SKM-1 (cell line): ENCODE results near the gene FKBP1A.
A peak's percentile ranks its signal among the peaks of the same experiment; 100 is the strongest.

Experiments used
- DNase-seq: peaks from one replicate; lab custom pipeline; 2025; ENCODE audit not compliant: unreplicated experiment; lab: John Stamatoyannopoulos, UW

Gene FKBP1A

DNA sequence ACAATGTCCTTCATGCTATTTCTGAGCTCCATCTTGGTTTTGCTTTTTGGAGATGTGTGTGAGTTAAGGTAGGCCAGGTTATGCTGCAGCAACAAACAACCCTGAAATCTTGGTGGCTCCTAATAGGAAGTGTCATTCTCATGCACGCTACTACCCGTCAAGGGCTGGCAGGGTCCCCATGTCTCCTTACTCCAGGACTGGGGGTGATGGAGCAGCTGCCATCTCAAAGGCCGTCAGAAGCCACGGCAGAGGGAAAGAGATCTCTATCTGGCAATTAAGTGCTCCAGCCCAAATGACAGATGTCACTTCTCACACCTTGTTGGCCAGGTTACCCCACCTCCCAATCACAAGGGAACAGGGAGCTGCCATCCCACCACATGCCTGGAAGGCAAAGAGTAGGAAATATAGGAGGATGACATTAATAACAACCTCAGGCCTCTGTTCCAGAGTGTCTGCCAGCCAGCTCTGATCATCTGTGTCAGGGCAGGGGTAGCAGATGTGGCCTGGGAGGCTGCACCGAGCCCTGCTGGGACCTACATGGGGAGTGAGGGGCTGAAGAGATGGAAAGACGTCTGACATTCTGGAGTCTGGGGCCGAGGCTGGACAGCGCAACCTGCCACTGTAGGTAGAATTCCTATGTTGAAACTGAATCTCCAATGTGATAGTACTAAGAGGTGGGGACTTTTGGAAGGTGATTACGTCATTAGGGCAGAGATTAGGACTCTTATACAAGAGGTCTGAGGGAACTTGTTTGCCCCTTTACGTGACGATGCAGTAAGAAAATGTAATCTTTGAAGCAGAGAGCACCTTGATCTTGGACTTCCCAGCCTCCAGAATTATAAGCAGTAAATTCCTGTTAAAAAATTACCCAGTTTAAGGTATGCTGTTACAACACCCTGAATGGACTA is 59.1 kb downstream of the FKBP1A start:
- no peak for DNase-seq

DNA sequence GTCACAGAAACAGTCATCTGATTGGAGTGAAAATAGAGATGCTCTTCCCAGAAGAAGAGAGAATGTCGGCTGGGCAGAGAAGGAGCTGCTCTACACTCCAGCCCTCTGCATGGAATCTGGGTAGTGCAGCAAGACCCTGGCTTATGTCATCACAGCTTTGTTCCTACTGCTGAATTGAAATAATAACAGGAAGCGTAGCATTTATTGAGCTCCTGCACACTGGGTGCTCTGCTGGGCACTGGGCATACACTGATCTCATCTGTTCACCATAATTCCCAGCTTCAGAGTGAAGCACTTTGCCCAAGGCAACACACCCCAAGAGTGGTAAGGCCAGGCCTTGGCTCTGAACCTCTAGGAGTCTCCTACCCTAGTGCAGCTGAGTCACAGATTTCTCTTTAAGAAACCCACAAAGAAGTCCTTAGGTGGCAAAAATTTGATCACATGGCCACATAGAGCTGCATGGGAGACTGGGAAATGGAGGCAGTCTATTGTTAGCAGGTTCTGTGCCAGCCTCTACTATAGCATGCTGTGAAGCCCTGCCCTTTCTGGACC is 60.0 kb downstream of the FKBP1A start:
- DNase-seq = no peak

DNA sequence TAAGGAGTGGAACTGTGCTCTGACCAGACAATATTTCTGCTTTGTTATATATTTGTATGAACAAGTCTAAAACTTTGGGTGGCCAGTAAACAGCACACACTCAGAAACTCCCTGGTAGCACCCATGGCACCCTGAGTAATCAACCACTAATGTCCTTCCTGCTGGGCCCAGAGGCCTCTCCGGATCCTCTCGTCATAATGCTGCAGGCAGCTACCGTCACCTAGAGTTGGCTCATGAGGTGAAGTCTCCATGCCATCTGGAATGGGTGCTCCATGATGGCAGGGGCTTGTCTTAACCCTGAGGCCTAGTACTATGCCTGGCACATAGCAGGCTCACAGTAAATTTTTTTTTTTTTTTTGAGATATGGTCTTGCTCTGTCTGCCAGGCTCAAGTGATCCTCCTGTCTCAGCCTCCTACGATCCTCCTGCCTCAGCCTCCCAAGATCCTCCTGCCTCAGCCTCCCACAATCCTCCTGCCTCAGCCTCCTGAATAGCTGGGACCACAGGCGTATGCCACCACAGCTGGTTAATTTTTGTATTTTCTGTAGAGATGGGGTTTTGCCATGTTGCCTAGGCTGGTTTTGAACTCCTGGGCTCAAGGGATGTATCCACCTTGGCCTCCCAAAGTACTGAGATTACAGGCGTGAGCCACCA is 60.9 kb downstream of the FKBP1A start:
- DNase-seq = no peak

DNA sequence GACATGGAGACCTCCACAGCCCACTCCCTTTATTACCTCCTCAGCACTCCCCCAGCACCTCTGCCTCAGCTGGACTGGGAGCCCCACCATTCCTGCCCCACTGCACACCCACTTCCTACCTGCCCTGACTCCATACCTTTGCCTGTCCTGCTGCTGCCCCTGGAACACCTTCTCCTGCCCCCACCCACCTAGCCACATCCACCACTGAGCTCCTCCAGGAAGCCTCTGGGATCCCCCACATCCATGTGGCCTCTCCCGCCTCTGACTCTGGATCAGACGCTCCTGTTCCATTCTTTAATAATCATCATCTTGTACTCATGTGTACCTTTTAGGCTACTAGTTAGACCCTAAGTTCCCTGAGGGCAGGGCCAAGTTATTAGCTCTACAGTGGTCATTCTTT is 61.8 kb downstream of the FKBP1A start:
- no peak for DNase-seq

DNA sequence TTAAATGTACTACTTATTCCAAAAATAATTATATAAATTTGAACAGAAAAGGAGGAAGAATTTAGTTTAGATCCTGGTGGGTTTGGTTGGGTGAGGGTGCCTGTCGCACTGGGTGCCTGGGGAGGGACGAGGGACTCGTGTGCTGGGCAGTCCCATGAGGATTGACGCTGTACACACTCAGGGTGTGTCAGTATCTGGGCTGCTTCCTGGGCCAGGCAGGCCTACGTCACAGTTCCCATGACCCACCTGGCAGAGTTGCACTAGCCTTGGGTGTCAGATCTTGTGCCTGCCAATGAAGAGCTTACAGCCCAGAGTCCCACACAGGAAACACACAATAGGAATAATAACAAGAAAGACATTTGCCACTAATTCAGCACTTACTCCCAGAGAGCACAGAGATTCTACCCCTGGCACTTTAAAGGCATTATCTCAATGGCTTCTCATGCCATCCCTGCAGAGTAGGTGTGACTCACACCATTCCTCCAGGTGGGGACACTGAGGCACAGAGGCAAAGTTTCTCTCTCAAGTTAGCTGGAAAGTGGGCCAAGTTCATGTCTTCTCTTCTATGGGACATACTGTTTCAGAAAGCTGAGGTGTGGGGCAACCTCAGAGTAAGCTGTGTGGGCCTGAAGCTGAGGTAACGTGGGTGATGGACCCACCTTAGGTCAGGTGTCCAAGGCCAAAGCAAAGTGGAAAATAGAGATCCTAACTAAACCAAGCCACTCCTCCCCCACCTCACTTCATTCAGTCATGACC is 62.6 kb downstream of the FKBP1A start:
- no peak for DNase-seq

DNA sequence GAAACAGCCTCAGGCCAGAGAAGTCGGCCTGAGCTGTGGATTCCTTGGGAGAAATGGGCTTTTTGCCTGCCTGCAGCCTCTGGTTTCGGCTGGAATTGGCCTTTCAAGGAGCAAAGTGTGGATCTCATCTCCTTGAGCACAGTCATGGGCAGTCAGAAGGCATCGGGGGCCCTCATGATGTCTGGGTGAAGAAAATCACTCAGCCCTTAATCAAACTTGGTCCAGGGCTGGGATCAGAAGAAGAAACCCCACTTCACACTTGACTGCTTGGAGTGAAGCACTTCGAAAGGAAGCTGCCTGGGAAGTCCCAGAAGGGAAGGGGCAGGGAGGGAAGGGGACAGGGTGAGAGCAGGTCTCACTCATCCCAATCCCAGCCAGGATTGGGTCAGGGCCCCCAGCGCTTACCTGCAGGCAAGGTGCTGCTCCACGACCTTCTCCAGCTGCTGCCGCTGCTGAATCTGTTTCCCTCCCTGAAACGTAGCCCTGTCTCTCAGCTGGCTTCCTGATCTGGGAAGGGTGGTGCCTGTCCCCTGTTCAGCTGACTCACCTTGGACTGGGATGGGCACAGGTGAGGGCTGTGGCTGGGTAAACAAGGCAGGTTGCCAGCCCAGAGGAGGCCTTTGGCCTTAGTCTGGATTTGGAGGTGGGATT is 64.0 kb downstream of the FKBP1A start, which contains the start of gene SDCBP2:
TSS of gene SDCBP2 (minus strand) at position 460 of the 651 bp plus-strand sequence. CDS start 8,723 bp downstream, outside the sequence.
- DNase-seq = no peak

DNA sequence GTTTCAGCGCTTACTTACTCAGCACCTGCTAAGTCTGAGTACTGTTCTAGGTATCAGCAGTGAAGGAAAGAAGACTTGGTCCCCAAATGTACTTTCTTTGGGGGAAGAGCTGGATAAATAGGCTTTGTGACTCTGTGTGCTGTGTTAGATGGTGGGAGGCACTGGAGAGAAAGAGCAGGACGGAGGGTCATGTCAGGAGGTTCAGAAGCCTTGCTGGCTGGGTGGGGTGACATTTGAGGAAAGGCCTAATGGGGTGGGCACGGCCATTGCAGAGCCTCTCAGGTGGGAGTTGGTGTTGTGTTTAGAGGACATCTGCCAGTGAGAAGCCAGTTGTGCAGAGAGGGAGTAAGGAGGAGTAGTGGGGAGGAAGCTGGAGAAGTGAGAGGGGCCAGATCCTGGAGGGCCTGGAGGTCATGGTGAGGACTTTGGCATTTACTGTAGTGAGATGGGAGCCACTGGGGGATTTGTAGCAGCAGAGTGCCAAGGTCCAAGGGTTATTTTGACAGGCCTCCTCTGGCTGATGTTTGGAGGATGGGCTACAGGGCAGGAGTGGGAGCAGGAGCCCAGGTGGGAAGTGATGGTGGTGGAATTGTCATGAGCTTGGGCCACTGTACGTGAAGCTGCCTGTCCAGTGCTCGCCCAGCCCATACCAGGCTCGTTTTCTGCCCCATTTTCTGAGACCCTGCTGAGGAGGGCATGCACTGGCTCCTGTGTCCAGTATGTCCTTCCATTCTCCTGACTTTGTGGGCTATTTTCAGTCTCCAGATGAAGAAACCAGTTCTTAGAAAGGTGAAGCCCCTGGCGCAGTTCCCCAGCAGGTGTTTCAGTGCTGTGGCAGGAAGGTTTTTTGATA is 64.8 kb downstream of the FKBP1A start:
- no peak for DNase-seq

DNA sequence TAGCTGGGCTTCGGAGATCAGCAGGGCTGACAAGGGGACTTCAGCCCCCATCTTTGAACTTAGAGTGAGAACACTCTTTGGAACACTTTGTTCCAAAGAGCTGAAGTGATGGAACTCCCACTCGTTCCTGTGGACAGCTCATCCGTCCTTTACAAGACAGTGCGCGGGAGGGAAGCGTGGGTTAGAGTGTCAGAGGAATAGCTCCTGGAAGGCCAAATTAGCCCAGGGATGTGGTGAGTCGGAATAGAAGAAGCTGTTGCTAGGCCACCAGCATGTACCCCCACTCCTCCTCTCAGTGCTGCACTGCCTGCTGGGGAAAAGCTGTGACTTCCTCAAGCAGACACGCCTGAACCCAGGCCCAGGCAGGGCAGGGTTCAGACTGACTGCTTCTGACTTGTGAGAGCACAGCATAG is 65.6 kb downstream of the FKBP1A start:
- no peak for DNase-seq

DNA sequence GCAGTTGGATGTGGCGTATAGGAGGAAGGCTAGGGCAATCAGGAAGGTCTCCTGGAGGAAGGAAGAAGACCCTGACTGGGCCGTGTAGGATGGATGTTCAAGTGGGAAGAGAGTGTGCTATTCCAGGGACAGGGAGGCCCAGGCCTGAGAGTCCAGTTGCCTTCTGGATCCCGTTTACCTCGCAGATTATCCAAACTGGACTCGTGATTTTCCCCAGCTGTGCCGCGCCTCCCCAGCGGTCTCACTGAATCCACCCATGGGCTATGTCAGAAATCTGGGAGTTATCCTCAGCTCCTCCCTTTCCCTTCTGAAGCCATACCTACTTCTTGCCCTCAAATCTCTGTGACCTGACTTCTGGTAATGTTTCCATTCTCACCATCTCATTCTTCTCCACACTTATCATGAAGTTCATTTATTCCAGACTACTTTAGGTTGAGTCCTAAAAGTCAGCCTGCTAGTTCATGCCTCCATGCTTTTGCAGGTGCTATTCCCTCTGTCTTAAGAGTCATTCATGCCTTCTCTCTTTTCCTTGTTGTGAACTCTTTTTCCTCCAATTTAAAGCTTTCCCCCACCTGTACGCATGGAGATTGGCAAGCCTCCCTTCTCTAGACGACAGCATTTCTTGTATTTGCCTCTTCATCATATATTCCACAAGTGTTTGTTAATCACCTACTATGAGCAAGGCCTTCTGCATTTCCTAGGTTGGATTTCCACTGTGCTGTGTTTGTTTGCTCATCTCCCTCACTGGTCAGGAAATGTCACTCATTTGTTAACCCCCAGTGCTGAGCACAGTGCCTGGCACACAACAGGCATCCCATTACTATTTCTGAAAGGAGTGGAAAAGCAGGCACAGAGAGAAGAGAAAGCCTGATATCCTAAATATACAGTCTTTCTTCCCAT is 66.6 kb downstream of the FKBP1A start:
- DNase-seq = no peak

DNA sequence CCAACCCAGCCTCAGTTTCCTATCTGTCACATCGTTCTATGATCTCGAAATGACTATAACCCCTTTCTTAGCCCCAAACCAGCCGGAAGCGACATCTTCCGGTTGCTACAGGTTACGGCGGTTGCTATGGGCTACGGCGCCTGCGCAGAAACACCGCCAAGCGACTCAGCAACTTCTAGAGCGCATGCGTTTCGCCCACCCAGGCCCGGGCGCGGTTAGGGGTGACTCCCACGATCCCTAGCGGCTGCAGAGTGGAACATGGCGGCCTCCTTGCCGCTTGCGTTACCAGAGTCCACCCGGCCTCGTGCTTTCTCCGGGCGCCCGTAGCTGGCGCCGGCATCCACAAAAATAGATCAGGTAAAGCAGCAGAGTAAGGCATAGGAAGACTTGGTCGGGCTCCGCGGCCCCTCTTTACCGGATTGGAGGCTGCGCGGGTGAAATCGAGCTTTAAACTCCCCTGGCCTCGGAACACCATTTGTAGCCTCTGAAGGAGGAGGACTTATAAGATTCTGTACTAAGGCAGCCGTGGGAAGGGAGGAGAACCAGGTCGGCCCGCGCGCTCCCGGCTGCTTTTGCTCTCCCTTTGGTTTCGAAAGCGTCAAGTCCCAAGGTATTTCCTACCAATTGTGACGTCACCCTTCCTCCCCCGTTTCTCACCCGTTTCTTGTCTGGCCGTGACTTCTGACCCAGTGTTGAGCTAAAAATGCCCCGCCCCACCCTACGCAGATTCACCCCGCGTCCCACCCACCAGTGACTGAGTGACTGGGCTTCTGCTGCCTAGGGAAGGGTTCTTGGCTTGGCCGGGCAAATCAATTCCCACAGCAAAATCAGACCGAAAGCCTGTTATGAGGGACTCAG is 67.5 kb downstream of the FKBP1A start:
- DNase-seq = peak; percentile 42

DNA sequence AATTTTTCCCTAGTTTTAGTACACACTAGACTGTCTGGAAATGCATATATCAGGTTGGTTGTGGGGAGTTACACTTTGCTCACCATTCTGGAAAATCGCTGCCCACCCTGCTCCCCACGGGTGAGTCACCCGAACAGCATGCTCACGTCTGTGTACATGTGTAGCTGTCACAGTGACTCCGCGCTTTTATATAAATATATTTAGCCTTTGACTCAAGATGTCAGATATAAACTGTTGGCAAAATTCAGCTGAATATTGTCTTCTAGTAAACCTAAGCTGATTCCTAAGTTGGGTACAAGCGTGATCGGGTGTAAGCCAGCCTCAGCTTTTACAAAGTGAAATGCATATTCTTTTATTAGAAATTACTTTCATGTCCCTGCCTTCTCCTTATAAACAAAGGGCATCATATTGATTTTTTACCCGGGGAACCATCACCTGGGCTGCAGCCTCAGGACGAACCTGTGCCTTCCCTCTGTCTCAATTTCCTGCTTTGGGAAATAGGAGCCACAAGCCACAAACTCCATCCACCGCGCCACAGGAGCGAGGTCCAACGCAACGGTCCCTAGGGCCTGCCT is 68.2 kb downstream of the FKBP1A start:
- DNase-seq = no peak

DNA sequence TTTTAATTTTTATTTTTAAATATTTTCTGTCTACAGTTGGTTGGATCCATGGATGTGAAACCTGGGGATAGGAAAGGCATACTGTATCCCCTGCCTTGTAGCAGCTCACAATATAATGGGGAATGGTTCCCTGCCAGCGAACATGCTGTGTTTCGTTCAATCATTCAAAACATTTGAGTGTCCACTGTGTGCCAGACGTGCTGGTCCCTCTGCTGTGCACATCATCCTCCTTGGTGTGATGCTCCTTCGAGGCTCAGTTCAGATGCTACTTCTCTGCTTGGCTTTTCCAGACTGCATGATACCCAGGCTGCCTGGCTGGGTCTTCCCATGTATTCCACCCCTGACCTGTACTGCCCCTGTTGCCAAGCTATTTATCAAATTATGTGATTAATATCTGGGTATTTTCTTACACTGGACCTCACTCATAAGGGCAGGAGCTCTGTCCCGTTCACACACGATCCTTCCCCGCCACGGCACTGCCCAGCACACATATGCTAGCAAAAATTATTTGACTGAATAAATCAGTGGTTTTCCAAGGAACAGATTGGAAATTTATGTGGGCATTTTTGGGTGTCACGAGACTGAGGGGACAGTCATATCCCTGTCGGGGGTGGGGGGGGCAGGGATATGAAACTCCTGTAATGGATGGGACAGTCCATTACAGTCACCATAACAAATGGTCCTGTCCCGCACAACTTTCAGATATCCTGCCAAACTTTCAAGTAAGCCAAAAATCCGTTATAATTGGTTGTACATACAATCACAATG is 68.8 kb downstream of the FKBP1A start:
- no peak for DNase-seq

DNA sequence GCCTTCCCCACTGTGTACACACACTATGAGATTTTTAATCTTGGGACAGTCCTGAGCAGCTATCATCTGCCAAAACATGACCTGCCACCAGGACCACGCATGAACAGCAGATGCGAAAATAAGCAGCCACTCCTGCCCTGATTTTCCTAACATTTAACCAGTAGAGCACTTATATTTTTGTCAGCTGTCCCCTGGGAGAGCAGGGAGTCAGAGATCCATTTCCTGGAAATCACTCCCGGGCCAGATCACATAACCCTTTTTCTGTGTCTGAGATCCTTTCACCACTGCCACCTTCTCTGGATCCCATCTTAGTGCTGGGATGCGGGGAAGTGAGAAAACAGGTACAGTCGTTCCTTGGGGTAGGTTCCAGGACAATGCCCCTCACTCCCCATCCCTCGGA is 69.6 kb downstream of the FKBP1A start:
- DNase-seq = no peak

DNA sequence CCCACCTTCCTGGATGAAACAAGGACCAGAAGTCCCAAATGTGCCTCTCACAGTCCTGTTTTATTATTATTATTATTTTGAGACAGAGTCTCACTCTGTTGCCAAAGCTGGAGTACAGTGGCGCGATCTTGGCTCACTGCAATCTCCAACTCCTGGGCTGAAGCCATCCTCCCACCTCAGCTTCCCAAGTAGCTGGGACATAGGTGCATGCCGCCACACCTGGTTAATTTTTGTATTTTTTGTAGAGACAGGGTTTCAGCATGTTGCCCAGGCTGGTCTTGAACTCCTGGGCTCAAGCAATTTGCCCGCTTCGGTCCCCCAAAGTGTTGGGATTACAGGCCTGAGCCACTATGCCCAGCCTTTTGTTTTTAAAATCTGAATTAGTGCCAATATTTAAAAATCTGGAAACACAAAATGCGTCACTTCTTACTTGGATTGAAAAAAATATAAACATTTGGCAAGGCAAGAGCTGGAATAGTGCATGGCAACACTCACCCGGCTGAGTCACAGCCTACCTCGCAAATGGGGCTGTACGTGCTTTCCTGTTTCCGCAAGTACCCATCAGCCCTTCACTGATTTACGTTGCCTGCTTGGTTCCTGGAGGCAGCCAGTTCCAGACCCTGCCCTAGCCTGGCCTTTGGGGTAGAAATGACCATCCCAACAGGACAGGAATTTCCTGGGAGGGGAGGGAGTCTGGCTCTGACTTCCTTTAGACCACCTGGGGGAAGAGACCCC is 70.2 kb downstream of the FKBP1A start:
- DNase-seq = no peak

DNA sequence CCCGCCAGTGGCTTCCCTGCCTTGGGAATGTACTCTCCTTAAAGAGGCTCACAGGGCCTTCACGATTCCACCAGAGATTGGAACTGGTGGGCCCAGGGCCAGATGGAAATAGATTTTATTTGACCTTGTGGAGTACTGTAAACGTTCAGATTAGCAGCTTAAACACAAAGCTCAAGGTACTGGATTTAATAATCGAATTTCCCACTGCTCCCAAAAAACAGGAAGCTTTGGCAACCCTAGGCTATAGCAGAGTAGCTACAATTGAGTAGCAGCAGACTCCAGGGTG is 71.3 kb downstream of the FKBP1A start:
- no peak for DNase-seq

DNA sequence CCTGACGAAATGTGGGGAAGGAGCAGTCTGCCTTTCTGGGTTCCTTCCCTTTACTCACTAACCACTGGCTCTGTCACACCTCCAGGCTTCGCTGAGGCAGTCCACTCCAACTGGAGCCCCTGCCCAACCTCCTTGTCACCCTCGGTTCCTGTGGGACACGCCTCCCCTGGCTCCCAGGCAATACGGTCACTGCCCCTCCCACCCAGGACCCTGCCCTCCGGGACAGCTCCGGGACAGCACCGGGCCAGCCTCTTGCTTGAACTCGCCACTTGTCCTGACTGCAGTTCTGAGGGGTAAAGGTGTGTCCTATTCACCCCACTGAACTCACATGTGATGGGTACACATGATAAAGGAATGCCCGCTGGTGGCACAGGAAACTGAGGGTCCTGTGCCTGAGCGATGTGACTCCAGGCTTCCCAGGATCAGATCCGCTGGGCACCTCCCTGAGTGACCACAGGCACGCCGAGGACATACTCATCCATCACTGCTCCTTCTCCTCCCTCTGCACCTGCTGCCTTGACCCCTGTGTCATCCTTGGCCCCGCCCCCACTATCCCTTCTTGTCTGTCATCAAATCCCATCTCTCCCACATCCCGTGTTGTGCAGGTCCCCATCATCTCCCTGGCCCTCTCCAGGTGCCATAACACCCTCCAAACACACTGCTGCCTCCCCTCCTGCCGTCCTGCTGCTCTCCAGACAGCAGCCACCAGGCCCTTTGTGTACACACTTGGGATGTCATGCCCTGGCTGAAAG is 71.8 kb downstream of the FKBP1A start:
- no peak for DNase-seq
